Liver (tissue), 9 donors: Measurements from ENCODE around the gene PEX3. TPM values are rescaled to one million over a fixed set of nuclear protein-coding genes. Genes with fewer than 3 reads are reported as not detected.

Experiments used
- DNase-seq: peaks from one replicate; pipeline ENCODE4 v3.0.0-alpha.2; 2017; ENCODE audit warnings: low spot score
- H3K27ac ChIP-seq, 2 donors: one replicate each; pipeline ENCODE4 v1.7.0; 2013; ENCODE audit warnings: inconsistent platforms in 2 of 2, low read length in 2 of 2, control low read depth in 1 of 2, low read depth in 1 of 2, mild to moderate bottlenecking in 1 of 2
- H3K27me3 ChIP-seq, 4 donors: one replicate each; pipeline versions ENCODE4 v1.6.1 to v1.7.0; 2013; ENCODE audit warnings: low read length in 3 of 4, inconsistent platforms in 1 of 4, mild to moderate bottlenecking in 1 of 4, moderate library complexity in 1 of 4; ENCODE audit not compliant: control insufficient read depth in 4 of 4, insufficient read depth in 4 of 4
- H3K36me3 ChIP-seq, 4 donors: one replicate each; pipeline versions ENCODE4 v1.6.1 to v1.7.0; 2013; ENCODE audit warnings: low read length in 3 of 4, mild to moderate bottlenecking in 3 of 4, low read depth in 1 of 4, moderate library complexity in 1 of 4; ENCODE audit not compliant: control insufficient read depth in 4 of 4, insufficient read depth in 3 of 4
- H3K4me1 ChIP-seq, 4 donors: one replicate each; pipeline versions ENCODE4 v1.6.1 to v1.7.0; 2013; ENCODE audit warnings: low read length in 3 of 4, mild to moderate bottlenecking in 3 of 4, moderate library complexity in 1 of 4; ENCODE audit not compliant: control insufficient read depth in 4 of 4, insufficient read depth in 4 of 4
- H3K4me3 ChIP-seq, 3 donors: one replicate each; pipeline versions ENCODE4 v1.6.1 to v1.7.0; 2013; ENCODE audit warnings: low read length in 3 of 3, control low read depth in 1 of 3, low read depth in 1 of 3, mild to moderate bottlenecking in 1 of 3
- H3K9ac ChIP-seq, 2 donors: one replicate each; pipeline ENCODE4 v1.7.0; 2013; ENCODE audit warnings: low read length in 2 of 2, mild to moderate bottlenecking in 2 of 2, moderate library complexity in 2 of 2, control low read depth in 1 of 2, low read depth in 1 of 2
- H3K9me3 ChIP-seq, 4 donors: one replicate each; pipeline versions ENCODE4 v1.6.1 to v1.7.0; 2013; ENCODE audit warnings: low read length in 3 of 4; ENCODE audit not compliant: control insufficient read depth in 4 of 4
- EGR1 ChIP-seq, 2 donors: IDR thresholded peaks; 2 replicates each; pipeline ENCODE4 v1.6.1; 2016 to 2018; ENCODE audit warnings: antibody characterized with exemption in 2 of 2, low read depth in 2 of 2
- FOXA1 ChIP-seq: IDR thresholded peaks from 2 replicates; pipeline ENCODE4 v1.6.1; 2016; ENCODE audit warnings: antibody characterized with exemption
- FOXA2 ChIP-seq: IDR thresholded peaks from 2 replicates; pipeline ENCODE4 v1.6.1; 2016; ENCODE audit warnings: antibody characterized with exemption
- GABPA ChIP-seq, 2 donors: IDR thresholded peaks in 1 of 2; conservative IDR thresholded peaks in 1 of 2; 2 replicates each; pipeline ENCODE4 v1.6.1; 2016; ENCODE audit warnings: antibody characterized with exemption in 2 of 2, mild to moderate bottlenecking in 1 of 2, moderate library complexity in 1 of 2
- HNF4A ChIP-seq, 2 donors: conservative IDR thresholded peaks; 2 replicates each; pipeline ENCODE4 v1.6.1; 2016; ENCODE audit warnings: antibody characterized with exemption in 2 of 2, mild to moderate bottlenecking in 2 of 2
- HNF4G ChIP-seq: IDR thresholded peaks from 2 replicates; pipeline ENCODE4 v1.6.1; 2016; ENCODE audit warnings: antibody characterized with exemption
- JUND ChIP-seq, 2 donors: IDR thresholded peaks; 2 replicates each; pipeline ENCODE4 v1.6.1; 2016; ENCODE audit warnings: antibody characterized with exemption in 2 of 2
- NR2F2 ChIP-seq: IDR thresholded peaks from 2 replicates; pipeline ENCODE4 v1.6.1; 2016; ENCODE audit warnings: antibody characterized with exemption
- RAD21 ChIP-seq, 2 donors: IDR thresholded peaks; 2 replicates each; pipeline ENCODE4 v1.6.1; 2016; ENCODE audit warnings: antibody characterized with exemption in 2 of 2, mild to moderate bottlenecking in 2 of 2
- RXRA ChIP-seq, 2 donors: IDR thresholded peaks; 2 replicates each; pipeline ENCODE4 v1.6.1; 2017 to 2018; ENCODE audit warnings: antibody characterized with exemption in 2 of 2, mild to moderate bottlenecking in 1 of 2
- SP1 ChIP-seq: IDR thresholded peaks from 2 replicates; pipeline ENCODE4 v1.6.1; 2018; ENCODE audit warnings: antibody characterized with exemption, mild to moderate bottlenecking
- TAF1 ChIP-seq: conservative IDR thresholded peaks from 2 replicates; pipeline ENCODE4 v1.6.1; 2016; ENCODE audit warnings: antibody characterized with exemption, mild to moderate bottlenecking
- YY1 ChIP-seq: IDR thresholded peaks from 2 replicates; pipeline ENCODE4 v1.6.1; 2016; ENCODE audit warnings: antibody characterized with exemption, mild to moderate bottlenecking
- WGBS: extraction: QIAGEN DNeasy Blood & Tissue Kit; methylation state at CpG from one replicate; pipeline ENCODE4 v1.1.7; 2013; 5-methylcytosine and 5-hydroxymethylcytosine counted together
- polyA plus RNA-seq, 2 donors: library from polyadenylated mRNA; stranded (reverse) in 1 of 2; unstranded in 1 of 2; fragments of 200-250 nt in 1 of 2; fragments of >200 nt in 1 of 2; fragmentation: Nextera tagmentation in 1 of 2; extraction: Ambion mirVana in 1 of 2; gene quantifications; one replicate each; pipeline versions ENCODE4 v1.2.1 to v1.2.3, GENCODE V29; 2013 to 2015
- total RNA-seq, 2 donors: library from RNA; depleted of rRNA; stranded (reverse); fragments of >200 nt; gene quantifications; one replicate each; pipeline ENCODE4 v1.2.3, GENCODE V29; 2014
- TF ChIP-seq, protein P1 (sequence below): IDR thresholded peaks from 2 replicates; pipeline ENCODE4 v1.6.1; 2016; ENCODE audit warnings: antibody characterized with exemption
- TF ChIP-seq, protein P2 (sequence below): fragments of 150-350 bp; IDR thresholded peaks from 2 replicates; pipeline ENCODE4 v1.5.1; 2017; ENCODE audit warnings: improper control_type of control experiment, low read depth, low read length; ENCODE audit not compliant: missing input control
- TF ChIP-seq, protein P3 (sequence below): IDR thresholded peaks from 2 replicates; pipeline ENCODE4 v1.6.1; 2016; ENCODE audit warnings: antibody characterized with exemption, mild to moderate bottlenecking
- TF ChIP-seq, protein P4 (sequence below): IDR thresholded peaks from 2 replicates; pipeline ENCODE4 v1.6.1; 2016; ENCODE audit warnings: antibody characterized with exemption
- TF ChIP-seq, protein P5 (sequence below): IDR thresholded peaks from 2 replicates; pipeline ENCODE4 v1.6.1; 2016; ENCODE audit warnings: antibody characterized with exemption
- donor health status: healthy.
- donor health status: healthy.
- donor health status: healthy.
- donor health status: healthy.
- donor health status: healthy.

PEX3 gene
- total and polyA plus RNA-seq, 4 donors, result 12.7 to 27.2 (median 15.2) TPM

DNA sequence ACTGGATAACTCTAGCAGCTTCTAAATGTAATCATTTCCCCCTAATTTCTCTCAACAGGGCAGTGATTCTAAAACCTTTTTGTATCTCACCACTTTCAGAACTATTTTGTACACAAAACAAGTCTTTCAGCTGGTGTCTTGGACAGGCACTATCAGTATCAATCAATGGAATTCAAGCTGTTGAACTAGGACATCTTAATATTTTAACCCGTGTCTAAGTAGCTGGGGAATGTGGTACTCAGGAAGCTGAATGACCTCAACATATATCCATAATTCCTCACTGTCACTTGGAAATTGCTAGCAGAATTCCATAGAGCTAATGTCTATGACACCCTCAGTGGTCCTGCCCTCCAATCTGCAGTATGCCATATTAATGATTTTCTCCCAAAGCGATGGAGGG, 24.6 kb upstream of the PEX3 start:
- DNase-seq, result no peak
- peaks cover 0 to 5% (median 3%) of the 10 kb centered on the region in 4 donors for H3K4me1 ChIP-seq
- TF ChIP-seq JUND (IDR thresholded peaks at IDR 0.05) (no peak), EGR1 (IDR thresholded peaks at IDR 0.05; ENCODE audit: low read depth in 2 of 2) (no peak), SP1 (no peak), YY1 (no peak), NR2F2 (no peak), TAF1 (no peak)
- TF ChIP-seq, protein P1, sequence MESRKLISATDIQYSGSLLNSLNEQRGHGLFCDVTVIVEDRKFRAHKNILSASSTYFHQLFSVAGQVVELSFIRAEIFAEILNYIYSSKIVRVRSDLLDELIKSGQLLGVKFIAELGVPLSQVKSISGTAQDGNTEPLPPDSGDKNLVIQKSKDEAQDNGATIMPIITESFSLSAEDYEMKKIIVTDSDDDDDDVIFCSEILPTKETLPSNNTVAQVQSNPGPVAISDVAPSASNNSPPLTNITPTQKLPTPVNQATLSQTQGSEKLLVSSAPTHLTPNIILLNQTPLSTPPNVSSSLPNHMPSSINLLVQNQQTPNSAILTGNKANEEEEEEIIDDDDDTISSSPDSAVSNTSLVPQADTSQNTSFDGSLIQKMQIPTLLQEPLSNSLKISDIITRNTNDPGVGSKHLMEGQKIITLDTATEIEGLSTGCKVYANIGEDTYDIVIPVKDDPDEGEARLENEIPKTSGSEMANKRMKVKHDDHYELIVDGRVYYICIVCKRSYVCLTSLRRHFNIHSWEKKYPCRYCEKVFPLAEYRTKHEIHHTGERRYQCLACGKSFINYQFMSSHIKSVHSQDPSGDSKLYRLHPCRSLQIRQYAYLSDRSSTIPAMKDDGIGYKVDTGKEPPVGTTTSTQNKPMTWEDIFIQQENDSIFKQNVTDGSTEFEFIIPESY, result no peak
- TF ChIP-seq, protein P2, sequence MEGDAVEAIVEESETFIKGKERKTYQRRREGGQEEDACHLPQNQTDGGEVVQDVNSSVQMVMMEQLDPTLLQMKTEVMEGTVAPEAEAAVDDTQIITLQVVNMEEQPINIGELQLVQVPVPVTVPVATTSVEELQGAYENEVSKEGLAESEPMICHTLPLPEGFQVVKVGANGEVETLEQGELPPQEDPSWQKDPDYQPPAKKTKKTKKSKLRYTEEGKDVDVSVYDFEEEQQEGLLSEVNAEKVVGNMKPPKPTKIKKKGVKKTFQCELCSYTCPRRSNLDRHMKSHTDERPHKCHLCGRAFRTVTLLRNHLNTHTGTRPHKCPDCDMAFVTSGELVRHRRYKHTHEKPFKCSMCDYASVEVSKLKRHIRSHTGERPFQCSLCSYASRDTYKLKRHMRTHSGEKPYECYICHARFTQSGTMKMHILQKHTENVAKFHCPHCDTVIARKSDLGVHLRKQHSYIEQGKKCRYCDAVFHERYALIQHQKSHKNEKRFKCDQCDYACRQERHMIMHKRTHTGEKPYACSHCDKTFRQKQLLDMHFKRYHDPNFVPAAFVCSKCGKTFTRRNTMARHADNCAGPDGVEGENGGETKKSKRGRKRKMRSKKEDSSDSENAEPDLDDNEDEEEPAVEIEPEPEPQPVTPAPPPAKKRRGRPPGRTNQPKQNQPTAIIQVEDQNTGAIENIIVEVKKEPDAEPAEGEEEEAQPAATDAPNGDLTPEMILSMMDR, result no peak
- H3K27me3 ChIP-seq, result no peaks in the 10 kb centered on the region
- H3K4me3 ChIP-seq, result no peak overlapping the region
- WGBS, result 92% methylated on average over 2 of the region's 2 CpGs
- H3K36me3 ChIP-seq, result no peaks in the 10 kb centered on the region
- no peak overlapping the region for H3K27ac ChIP-seq
- no peak overlapping the region for H3K9ac ChIP-seq
- H3K9me3 ChIP-seq, result no peaks in the 10 kb centered on the region

DNA sequence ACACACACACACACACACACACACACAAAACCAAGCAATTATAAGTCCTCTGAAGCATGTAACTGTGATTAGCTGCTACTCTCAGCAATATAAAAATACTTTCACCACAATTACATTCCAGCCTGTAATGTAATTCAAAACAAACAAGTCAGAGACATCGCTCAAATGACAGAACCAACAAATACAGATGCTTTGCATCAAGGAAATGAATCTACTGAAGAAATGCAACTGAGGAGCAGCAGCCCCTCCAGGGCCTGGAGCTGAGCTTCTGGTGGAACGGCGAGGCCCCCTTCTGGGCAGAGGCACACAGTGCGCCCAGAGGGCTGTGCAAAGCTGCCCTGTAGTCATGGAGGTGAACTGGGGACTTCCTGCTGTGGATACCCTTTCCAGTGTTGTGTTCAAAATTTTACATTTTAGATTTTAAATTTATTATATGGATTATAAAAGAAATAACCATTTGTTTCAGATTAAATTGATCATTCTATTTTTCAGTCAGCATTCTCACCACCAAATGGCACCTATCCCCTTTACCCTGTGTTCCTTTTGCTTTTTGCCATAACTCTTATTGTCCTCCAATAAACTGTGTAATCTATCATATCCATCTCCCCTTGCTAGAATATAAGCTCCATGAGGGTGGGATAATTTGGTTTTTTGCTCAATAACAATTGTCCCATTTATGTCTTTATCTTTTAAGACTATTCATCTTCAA, 23.3 kb upstream of the PEX3 start:
- no peak overlapping the region for H3K4me3 ChIP-seq
- no peak for TF ChIP-seq SP1
- TF ChIP-seq, protein P1, result no peak
- TF ChIP-seq, protein P2, result peak; percentile 93
- TF ChIP-seq HNF4G, result no peak
- peak; percentile 76 for TF ChIP-seq YY1
- TF ChIP-seq NR2F2, result no peak
- TF ChIP-seq TAF1, result no peak
- TF ChIP-seq, protein P3, sequence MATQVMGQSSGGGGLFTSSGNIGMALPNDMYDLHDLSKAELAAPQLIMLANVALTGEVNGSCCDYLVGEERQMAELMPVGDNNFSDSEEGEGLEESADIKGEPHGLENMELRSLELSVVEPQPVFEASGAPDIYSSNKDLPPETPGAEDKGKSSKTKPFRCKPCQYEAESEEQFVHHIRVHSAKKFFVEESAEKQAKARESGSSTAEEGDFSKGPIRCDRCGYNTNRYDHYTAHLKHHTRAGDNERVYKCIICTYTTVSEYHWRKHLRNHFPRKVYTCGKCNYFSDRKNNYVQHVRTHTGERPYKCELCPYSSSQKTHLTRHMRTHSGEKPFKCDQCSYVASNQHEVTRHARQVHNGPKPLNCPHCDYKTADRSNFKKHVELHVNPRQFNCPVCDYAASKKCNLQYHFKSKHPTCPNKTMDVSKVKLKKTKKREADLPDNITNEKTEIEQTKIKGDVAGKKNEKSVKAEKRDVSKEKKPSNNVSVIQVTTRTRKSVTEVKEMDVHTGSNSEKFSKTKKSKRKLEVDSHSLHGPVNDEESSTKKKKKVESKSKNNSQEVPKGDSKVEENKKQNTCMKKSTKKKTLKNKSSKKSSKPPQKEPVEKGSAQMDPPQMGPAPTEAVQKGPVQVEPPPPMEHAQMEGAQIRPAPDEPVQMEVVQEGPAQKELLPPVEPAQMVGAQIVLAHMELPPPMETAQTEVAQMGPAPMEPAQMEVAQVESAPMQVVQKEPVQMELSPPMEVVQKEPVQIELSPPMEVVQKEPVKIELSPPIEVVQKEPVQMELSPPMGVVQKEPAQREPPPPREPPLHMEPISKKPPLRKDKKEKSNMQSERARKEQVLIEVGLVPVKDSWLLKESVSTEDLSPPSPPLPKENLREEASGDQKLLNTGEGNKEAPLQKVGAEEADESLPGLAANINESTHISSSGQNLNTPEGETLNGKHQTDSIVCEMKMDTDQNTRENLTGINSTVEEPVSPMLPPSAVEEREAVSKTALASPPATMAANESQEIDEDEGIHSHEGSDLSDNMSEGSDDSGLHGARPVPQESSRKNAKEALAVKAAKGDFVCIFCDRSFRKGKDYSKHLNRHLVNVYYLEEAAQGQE, result no peak
- TF ChIP-seq, protein P4, sequence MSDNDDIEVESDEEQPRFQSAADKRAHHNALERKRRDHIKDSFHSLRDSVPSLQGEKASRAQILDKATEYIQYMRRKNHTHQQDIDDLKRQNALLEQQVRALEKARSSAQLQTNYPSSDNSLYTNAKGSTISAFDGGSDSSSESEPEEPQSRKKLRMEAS, result no peak
- no peak for TF ChIP-seq GABPA (IDR thresholded peaks at IDR 0.05 in 1 of 2, conservative IDR thresholded peaks at IDR 0.05 in 1 of 2)
- TF ChIP-seq RXRA (IDR thresholded peaks at IDR 0.05), result no peak
- TF ChIP-seq EGR1 (IDR thresholded peaks at IDR 0.05; ENCODE audit: low read depth in 2 of 2), result no peak
- no peak for TF ChIP-seq JUND (IDR thresholded peaks at IDR 0.05)
- TF ChIP-seq, protein P5, sequence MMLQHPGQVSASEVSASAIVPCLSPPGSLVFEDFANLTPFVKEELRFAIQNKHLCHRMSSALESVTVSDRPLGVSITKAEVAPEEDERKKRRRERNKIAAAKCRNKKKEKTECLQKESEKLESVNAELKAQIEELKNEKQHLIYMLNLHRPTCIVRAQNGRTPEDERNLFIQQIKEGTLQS, result no peak
- TF ChIP-seq HNF4A (conservative IDR thresholded peaks at IDR 0.05), result no peak
- TF ChIP-seq FOXA2, result no peak
- no peak for TF ChIP-seq FOXA1
- peak; percentile 97 to 98 for TF ChIP-seq RAD21 (IDR thresholded peaks at IDR 0.05)
- no peaks in the 10 kb centered on the region for H3K9me3 ChIP-seq
- H3K27me3 ChIP-seq, result no peaks in the 10 kb centered on the region
- WGBS, result 32% methylated on average over 4 of the region's 4 CpGs
- peaks cover 3 to 15% (median 12%) of the 10 kb centered on the region in 4 donors for H3K4me1 ChIP-seq
- H3K27ac ChIP-seq, result no peak overlapping the region
- H3K36me3 ChIP-seq, result no peaks in the 10 kb centered on the region
- peak; percentile 61 for DNase-seq
- H3K9ac ChIP-seq, result no peak overlapping the region
